RWPE1 (cell line): Measurements from ENCODE around the gene TRABD2B.

Experiments used
- CTCF ChIA-PET: fragments of 350-600 bp; sonication (Branson Sonifier 250); formaldehyde crosslinking; extraction: SDS; loops from one replicate; lab custom pipeline; 2021; lab: Yijun Ruan, JAX
- POLR2A ChIA-PET: fragments of 400-600 bp; formaldehyde crosslinking; extraction: SDS; loops from one replicate; lab custom pipeline; 2020; ENCODE audit warnings: antibody characterized with exemption; ENCODE audit not compliant: low non-redundant PET; lab: Yijun Ruan, JAX
- DNase-seq: peaks from one replicate; pipeline ENCODE4 v3.0.0; 2012; ENCODE audit warnings: low spot score
- H3K27ac ChIP-seq: fragments of 450-650 bp; 2 replicates; pipeline ENCODE4 v1.5.1; 2017
- TF ChIP-seq, protein P1 (sequence below): fragments of 450-650 bp; conservative IDR thresholded peaks from 2 replicates; pipeline ENCODE4 v1.5.1; 2017; ENCODE audit warnings: low read depth, mild to moderate bottlenecking

The TRABD2B gene

GRCh38 chr1:47840393-47841190, 156.6 kb downstream of the TRABD2B start:
- ChIA-PET POLR2A (no interaction called here), CTCF (no interaction called here)
- DNase-seq, result no peak
- TF ChIP-seq, protein P1, sequence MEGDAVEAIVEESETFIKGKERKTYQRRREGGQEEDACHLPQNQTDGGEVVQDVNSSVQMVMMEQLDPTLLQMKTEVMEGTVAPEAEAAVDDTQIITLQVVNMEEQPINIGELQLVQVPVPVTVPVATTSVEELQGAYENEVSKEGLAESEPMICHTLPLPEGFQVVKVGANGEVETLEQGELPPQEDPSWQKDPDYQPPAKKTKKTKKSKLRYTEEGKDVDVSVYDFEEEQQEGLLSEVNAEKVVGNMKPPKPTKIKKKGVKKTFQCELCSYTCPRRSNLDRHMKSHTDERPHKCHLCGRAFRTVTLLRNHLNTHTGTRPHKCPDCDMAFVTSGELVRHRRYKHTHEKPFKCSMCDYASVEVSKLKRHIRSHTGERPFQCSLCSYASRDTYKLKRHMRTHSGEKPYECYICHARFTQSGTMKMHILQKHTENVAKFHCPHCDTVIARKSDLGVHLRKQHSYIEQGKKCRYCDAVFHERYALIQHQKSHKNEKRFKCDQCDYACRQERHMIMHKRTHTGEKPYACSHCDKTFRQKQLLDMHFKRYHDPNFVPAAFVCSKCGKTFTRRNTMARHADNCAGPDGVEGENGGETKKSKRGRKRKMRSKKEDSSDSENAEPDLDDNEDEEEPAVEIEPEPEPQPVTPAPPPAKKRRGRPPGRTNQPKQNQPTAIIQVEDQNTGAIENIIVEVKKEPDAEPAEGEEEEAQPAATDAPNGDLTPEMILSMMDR, result no peak
- no peak overlapping the region for H3K27ac ChIP-seq

DNA sequence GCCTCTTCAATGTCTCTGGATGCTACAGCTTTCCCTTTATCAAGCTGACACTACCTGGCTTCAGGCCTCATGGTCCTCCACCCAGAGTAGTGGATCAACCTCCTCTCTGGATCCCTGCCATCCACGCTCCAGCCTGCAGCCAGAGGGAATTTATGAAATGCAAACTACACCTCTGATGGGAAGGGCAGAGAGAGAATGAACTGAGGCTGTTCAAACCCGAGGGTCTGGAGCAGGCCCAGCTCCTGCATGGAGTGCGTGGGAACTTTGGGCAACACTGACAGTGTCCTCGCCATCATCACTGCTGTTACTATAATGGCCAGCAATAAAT, 157.8 kb downstream of the TRABD2B start:
- no peak overlapping the region for H3K27ac ChIP-seq
- CTCF ChIA-PET, result no interaction called here
- TF ChIP-seq, protein P1, result no peak
- no peak for DNase-seq
- POLR2A ChIA-PET, result no interaction called here

DNA sequence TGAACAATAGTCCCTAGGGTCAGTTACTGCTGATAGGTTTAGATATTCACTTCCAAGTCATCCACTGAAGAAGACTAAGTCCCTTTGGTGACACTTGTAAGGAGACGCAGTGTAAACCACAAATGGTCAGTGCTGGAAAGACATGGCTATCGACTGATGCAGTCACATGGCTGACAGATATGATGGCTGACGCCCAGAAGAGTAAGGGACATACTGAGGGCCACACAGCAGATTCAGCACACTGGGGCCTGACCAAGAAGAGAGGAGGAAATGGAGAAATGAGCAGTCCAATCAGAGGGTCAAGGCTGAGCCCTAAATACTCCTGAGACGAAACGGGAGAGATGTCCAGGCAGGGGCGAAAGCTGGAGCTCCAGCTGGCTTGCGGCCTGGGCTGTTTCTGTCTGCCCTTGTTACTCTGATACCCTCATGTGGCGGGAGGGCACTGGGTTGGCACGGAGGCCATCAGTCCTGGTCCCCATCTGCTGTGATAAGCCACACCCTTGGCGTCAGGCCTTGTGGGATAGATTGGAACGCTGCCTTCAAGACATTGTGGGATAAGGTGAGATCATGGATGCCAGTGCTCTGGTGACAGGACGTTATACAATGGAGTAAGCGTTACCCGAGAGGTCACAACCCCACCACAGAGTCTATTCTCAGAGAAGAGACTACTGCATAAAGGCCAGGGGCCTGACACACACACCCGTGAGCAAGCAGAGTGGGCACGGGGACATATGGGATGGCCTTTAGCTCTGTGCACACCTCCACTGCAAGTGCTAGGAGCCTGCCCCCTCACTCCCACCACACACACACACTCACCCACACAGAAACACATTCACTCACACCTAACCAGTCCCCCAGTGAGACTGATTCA, 158.4 kb downstream of the TRABD2B start:
- DNase-seq, result no peak
- ChIA-PET POLR2A (no interaction called here), CTCF (interaction anchor here (0.7 kb wide), 1 partner anchor 28 kb away, joined by 3 read pairs; no protein-coding TSS in a partner anchor)
- TF ChIP-seq, protein P1, result no peak
- H3K27ac ChIP-seq, result no peak overlapping the region

DNA sequence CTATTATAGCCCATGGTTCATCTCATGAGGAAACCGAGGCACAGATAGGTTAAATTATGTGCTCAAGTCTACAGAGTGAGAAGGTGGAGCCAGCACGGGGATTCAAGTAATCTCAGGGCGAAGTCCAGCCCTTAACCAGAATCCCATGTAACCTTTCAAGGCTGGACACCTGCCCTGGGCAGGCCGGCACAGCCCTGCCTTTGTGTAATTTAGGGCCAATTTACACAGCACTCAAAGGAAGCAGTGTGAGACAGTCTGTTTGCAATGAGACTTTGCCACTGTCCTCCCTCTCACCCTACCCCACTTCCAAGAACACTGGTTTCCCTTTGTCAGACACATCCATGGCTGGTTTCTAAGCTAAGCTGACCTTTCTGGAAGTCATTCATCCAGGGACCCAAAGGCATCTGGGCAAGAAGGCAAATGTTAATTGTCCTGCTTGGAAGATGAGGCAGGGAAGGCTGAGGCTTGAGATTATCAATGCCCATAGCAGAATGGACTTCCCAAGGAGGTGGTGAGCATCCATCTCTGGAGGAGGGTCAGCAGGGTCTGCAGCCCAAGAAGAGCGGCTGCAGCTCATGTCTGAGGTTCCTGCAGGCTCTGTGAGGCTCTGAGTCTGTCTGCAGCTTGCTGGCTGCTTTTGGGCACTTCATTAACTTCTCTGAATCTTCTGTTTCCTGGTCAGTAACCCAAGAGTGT, 159.2 kb downstream of the TRABD2B start:
- no peak overlapping the region for H3K27ac ChIP-seq
- DNase-seq, result no peak
- ChIA-PET POLR2A (no interaction called here), CTCF (interaction anchor here (0.7 kb wide), 1 partner anchor 29 kb away, joined by 3 read pairs; no protein-coding TSS in a partner anchor)
- TF ChIP-seq, protein P1, result no peak

GRCh38 chr1:47837056-47837830, 159.9 kb downstream of the TRABD2B start:
- ChIA-PET CTCF (no interaction called here), POLR2A (no interaction called here)
- TF ChIP-seq, protein P1, result no peak
- DNase-seq, result no peak
- no peak overlapping the region for H3K27ac ChIP-seq

DNA sequence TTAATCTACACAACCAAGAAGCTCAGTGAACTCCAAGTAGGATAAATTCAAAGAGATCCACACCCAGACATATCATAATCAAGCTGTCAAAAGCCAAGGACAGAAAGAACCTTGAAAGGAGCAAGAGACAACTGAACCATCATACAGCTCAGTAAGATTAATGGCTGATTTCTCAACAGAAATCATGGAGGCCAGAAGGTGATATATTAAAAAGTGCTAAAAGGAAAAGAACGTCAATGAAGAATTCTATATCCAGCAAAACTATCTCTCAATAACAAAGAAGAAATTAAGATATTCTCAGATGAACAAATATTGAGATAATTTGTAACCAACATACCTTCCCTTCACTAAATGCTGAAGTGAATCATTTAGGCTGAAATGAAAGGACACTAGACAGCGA, 161.8 kb downstream of the TRABD2B start:
- ChIA-PET CTCF (no interaction called here), POLR2A (no interaction called here)
- no peak overlapping the region for H3K27ac ChIP-seq
- no peak for DNase-seq
- TF ChIP-seq, protein P1, result no peak
